OCI-LY7 (cell line): ENCODE measurements around the gene POLDIP3.

Source experiments
- EZH2phosphoT487 ChIP-seq: fragments of 200-600 bp; sonication (generic); IDR thresholded peaks from 2 replicates; pipeline ENCODE4 v1.6.1; 2018; ENCODE audit warnings: low read depth, borderline replicate concordance, mild to moderate bottlenecking, mixed run types, antibody characterized with exemption, low read length, moderate library complexity, mixed read lengths
- TF ChIP-seq, protein P1 (sequence below): fragments of 200-600 bp; sonication (generic); conservative IDR thresholded peaks from 2 replicates; pipeline ENCODE4 v1.5.1; 2014; ENCODE audit warnings: mild to moderate bottlenecking, antibody characterized with exemption, low read length, moderate library complexity, mixed read lengths

DNA sequence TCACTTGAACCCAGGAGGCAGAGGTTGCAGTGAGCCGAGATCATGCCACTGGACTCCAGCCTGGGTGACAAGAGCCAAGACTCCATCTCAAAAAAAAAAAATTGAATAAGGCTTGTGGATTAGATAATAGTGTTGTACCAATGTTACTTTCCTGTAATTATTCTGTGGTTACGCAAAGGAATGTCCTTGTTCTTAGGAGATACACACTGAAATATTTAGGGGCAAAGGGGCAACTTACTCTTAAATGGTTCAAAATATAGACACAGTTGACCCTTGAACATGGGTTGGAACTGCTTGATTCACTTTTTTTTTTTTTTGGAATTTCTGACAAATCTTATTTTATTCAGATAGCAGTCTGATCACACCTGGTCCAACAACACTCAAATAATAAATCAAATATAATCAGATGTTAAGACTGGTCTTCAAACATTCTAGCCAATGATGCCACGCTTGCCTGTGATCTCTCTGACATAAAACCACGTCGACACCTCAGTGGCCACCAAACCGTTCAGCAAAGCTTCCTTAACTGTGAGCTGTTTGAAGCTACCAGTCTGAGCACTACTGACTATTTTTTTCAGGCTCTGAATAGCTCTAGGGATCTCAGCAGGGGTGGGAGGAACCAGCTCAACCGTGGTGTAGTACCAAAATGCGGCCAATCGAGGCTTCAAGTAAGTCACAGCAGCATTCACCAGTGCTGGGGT lies 25.0 kb upstream of the POLDIP3 start:
- TF ChIP-seq, protein P1, sequence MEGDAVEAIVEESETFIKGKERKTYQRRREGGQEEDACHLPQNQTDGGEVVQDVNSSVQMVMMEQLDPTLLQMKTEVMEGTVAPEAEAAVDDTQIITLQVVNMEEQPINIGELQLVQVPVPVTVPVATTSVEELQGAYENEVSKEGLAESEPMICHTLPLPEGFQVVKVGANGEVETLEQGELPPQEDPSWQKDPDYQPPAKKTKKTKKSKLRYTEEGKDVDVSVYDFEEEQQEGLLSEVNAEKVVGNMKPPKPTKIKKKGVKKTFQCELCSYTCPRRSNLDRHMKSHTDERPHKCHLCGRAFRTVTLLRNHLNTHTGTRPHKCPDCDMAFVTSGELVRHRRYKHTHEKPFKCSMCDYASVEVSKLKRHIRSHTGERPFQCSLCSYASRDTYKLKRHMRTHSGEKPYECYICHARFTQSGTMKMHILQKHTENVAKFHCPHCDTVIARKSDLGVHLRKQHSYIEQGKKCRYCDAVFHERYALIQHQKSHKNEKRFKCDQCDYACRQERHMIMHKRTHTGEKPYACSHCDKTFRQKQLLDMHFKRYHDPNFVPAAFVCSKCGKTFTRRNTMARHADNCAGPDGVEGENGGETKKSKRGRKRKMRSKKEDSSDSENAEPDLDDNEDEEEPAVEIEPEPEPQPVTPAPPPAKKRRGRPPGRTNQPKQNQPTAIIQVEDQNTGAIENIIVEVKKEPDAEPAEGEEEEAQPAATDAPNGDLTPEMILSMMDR = no peak
- TF ChIP-seq EZH2phosphoT487 = no peak
